GM23338 (cell line): ENCODE measurements around the gene MYDGF. TPM values are rescaled to one million over a fixed set of nuclear protein-coding genes. Genes with fewer than 3 reads are reported as not detected.
"Not testable (repeated sequence)": the region's sequence is repeated elsewhere in the genome, so short reads cannot be mapped to it uniquely, and the experiment has no call there.

Experiments used
- ATAC-seq: fragments of 200-7000 bp; cut with Tn5 transposase; 3 replicates; pipeline ENCODE4 v1.9.1; 2020
- DNase-seq: peaks from one replicate; pipeline ENCODE4 v3.0.0-alpha.2; 2015; ENCODE audit warnings: low spot score
- H2AFZ ChIP-seq: fragments of 200-600 bp; sonication (generic); 2 replicates; pipeline ENCODE4 v1.8.0; 2016; ENCODE audit warnings: antibody characterized with exemption, mild to moderate bottlenecking, moderate library complexity
- H3F3A ChIP-seq: fragments of 200-600 bp; sonication (generic); replicated peaks from 2 replicates; pipeline ENCODE4 v1.8.0; 2017; ENCODE audit warnings: antibody characterized with exemption, mixed run types, low read depth
- H3K27ac ChIP-seq: fragments of 200-600 bp; sonication (generic); 2 replicates; pipeline ENCODE4 v1.6.1; 2016; ENCODE audit warnings: low read depth
- H3K27me3 ChIP-seq: fragments of 200-600 bp; sonication (generic); 2 replicates; pipeline ENCODE4 v1.8.0; 2016; ENCODE audit warnings: mild to moderate bottlenecking, mixed run types, moderate library complexity; ENCODE audit not compliant: insufficient read depth
- H3K36me3 ChIP-seq: fragments of 200-600 bp; sonication (generic); 2 replicates; pipeline ENCODE4 v1.8.0; 2016; ENCODE audit warnings: mild to moderate bottlenecking; ENCODE audit not compliant: insufficient read depth
- H3K4me1 ChIP-seq: fragments of 200-600 bp; sonication (generic); 2 replicates; pipeline ENCODE4 v1.8.0; 2016; ENCODE audit warnings: mild to moderate bottlenecking, moderate library complexity; ENCODE audit not compliant: insufficient read depth
- H3K4me2 ChIP-seq: fragments of 200-600 bp; sonication (generic); 2 replicates; pipeline ENCODE4 v1.7.1; 2017; ENCODE audit warnings: mixed run types
- H3K4me3 ChIP-seq: fragments of 200-600 bp; sonication (generic); 2 replicates; pipeline ENCODE4 v1.6.1; 2016; ENCODE audit warnings: mixed run types
- H3K79me2 ChIP-seq: fragments of 200-600 bp; sonication (generic); replicated peaks from 2 replicates; pipeline ENCODE4 v1.8.0; 2017; ENCODE audit warnings: mild to moderate bottlenecking; ENCODE audit not compliant: insufficient read depth
- H3K9me2 ChIP-seq: fragments of 200-600 bp; sonication (generic); 2 replicates; pipeline ENCODE4 v1.8.0; 2017; ENCODE audit not compliant: insufficient read depth
- H4K20me1 ChIP-seq: fragments of 200-600 bp; sonication (generic); replicated peaks from 2 replicates; pipeline ENCODE4 v1.8.0; 2017; ENCODE audit warnings: mild to moderate bottlenecking; ENCODE audit not compliant: insufficient read depth
- H3K27ac Mint-ChIP-seq: 2 replicates; pipeline ENCODE4 v1.8.0; 2020; ENCODE audit warnings: inconsistent platforms, mild to moderate bottlenecking, moderate library complexity, mixed read lengths
- H3K27me3 Mint-ChIP-seq: 3 replicates; pipeline ENCODE4 v1.8.0; 2022; ENCODE audit warnings: low read depth, mild to moderate bottlenecking, moderate library complexity, mixed read lengths, inconsistent platforms; ENCODE audit not compliant: insufficient read depth, poor library complexity
- H3K36me3 Mint-ChIP-seq: 3 replicates; pipeline ENCODE4 v1.8.0; 2021; ENCODE audit warnings: low read depth, mild to moderate bottlenecking, inconsistent platforms, moderate library complexity, mixed read lengths
- H3K4me1 Mint-ChIP-seq: 3 replicates; pipeline ENCODE4 v1.8.0; 2020; ENCODE audit warnings: mild to moderate bottlenecking, inconsistent platforms, mixed read lengths
- H3K4me3 Mint-ChIP-seq: 3 replicates; pipeline ENCODE4 v1.8.0; 2021; ENCODE audit warnings: moderate library complexity, mild to moderate bottlenecking, inconsistent platforms, mixed read lengths
- H3K9me3 Mint-ChIP-seq: 3 replicates; pipeline ENCODE4 v1.8.0; 2020; ENCODE audit warnings: moderate library complexity, mild to moderate bottlenecking, inconsistent platforms, mixed read lengths
- CTCF ChIP-seq, 2 experiments: fragments of 200-600 bp in 1 of 2; sonication (generic) in 1 of 2; conservative IDR thresholded peaks; 2 replicates each; pipeline versions ENCODE4 v1.5.1 to v1.6.1; 2016 to 2017; ENCODE audit warnings: antibody characterized with exemption in 2 of 2, low read depth in 2 of 2, mild to moderate bottlenecking in 2 of 2, moderate library complexity in 1 of 2
- EZH2 ChIP-seq: fragments of 200-600 bp; sonication (generic); IDR thresholded peaks from one replicate; pipeline ENCODE4 v1.8.0; 2017; ENCODE audit warnings: antibody characterized with exemption, mild to moderate bottlenecking, low read depth; ENCODE audit not compliant: unreplicated experiment
- EZH2phosphoT487 ChIP-seq: fragments of 200-600 bp; sonication (generic); IDR thresholded peaks from one replicate; pipeline ENCODE4 v1.8.1; 2018; ENCODE audit warnings: antibody characterized with exemption; ENCODE audit not compliant: unreplicated experiment
- JUNB ChIP-seq: IDR thresholded peaks from one replicate; pipeline ENCODE4 v1.6.1; 2016; ENCODE audit warnings: antibody characterized with exemption; ENCODE audit not compliant: unreplicated experiment
- POLR2AphosphoS5 ChIP-seq: IDR thresholded peaks from 2 replicates; pipeline ENCODE4 v1.6.1; 2016; ENCODE audit warnings: antibody characterized with exemption, low read depth
- STAT1 ChIP-seq: IDR thresholded peaks from one replicate; pipeline ENCODE4 v1.6.1; 2016; ENCODE audit warnings: antibody characterized with exemption; ENCODE audit not compliant: unreplicated experiment
- ZNF114 ChIP-seq: fragments of 250-450 bp; sonication (Bioruptor Pico); IDR thresholded peaks from 2 replicates; pipeline ENCODE4 v1.5.0; 2020; ENCODE audit warnings: mild to moderate bottlenecking, moderate library complexity
- polyA plus RNA-seq: library from polyadenylated mRNA; unstranded; fragments of >200 nt; fragmentation: Nextera tagmentation; extraction: Ambion mirVana; gene quantifications from 2 replicates; pipeline ENCODE4 v1.2.1, GENCODE V29; 2016
- total RNA-seq: library from RNA; depleted of rRNA; stranded (reverse); fragments of >200 nt; shearing (Covaris generic); gene quantifications from 2 replicates; pipeline ENCODE4 v1.2.3, GENCODE V29; 2014
- TF ChIP-seq, protein P1 (sequence below): IDR thresholded peaks from one replicate; pipeline ENCODE4 v1.6.1; 2018; ENCODE audit warnings: antibody characterized with exemption; ENCODE audit not compliant: unreplicated experiment

The MYDGF gene
- total and polyA plus RNA-seq, 2 experiments from 2014 or later, result 42.3 to 99.5 TPM

- not testable (repeated sequence) for H2AFZ ChIP-seq, H3K27ac Mint-ChIP-seq, H3K27me3 ChIP-seq, H3K4me1 ChIP-seq, DNase-seq, H3K4me2 ChIP-seq, H3K4me3 ChIP-seq, H3K4me3 Mint-ChIP-seq, H3K9me3 Mint-ChIP-seq, H3K36me3 ChIP-seq, H3K9me2 ChIP-seq, H3K36me3 Mint-ChIP-seq, H4K20me1 ChIP-seq, H3K79me2 ChIP-seq, ATAC-seq
- peaks cover 14% of the 10 kb centered on the region for H3K27me3 Mint-ChIP-seq
- peaks cover 15% of the 10 kb centered on the region for H3K4me1 Mint-ChIP-seq
- Histone ChIP-seq H3K27ac (0 out of 2 replicates have a peak overlapping the region, but pooled peaks have one; percentile 81), H3F3A (0 out of 2 replicates have a peak, but pooled peaks cover 12% of the 10 kb centered on the region)
Observed at GRCh38 chr19:4680021-4680420, 9.9 kb upstream of the MYDGF start.

DNA sequence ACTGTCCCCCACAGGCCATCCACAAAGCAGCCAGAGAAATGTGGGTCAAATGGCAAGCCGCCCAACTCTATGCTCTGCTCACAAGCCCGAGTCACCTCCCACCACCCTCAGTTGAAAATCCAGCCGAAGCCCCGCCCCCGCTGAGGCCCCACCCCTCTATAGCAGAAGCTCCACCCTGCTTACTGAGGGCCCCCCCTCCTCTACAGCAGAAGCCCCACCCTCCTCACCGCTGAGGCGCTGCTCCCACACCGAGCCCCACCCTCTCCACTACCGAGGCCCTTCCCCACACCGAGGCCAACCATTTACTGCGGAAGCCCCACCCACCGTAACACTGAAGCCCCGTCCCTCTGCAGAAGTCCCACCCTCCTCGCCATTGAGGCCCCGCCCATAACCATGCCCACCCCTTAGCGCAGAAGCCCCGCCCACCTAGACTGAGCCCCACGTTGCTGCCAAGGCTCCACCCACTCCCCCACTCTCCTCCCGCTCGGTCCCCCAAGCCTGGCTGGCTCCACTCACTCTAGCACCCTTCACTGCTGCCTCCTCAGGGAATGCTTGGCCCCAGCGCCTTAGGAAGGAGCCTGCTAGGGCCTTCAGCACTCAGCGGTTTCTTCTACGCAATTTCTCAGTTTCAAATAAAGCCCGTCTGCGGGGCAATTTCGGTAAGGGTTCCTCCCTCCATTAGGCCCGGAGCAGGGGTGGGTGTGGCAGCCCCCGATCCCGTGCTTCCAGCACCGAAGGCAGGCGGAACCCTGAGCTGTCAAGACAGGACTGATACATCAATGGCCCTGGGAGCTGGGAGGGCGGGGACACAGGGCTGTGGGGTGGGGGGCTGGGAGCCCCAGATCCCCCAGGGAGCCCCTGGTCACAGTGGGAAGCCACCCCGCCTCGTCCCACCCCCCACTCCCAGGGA lies 9.0 kb upstream of the MYDGF start:
- Mint-ChIP-seq H3K27ac (peak overlapping the region; percentile 93), H3K27me3 (peaks cover 19% of the 10 kb centered on the region)

DNA sequence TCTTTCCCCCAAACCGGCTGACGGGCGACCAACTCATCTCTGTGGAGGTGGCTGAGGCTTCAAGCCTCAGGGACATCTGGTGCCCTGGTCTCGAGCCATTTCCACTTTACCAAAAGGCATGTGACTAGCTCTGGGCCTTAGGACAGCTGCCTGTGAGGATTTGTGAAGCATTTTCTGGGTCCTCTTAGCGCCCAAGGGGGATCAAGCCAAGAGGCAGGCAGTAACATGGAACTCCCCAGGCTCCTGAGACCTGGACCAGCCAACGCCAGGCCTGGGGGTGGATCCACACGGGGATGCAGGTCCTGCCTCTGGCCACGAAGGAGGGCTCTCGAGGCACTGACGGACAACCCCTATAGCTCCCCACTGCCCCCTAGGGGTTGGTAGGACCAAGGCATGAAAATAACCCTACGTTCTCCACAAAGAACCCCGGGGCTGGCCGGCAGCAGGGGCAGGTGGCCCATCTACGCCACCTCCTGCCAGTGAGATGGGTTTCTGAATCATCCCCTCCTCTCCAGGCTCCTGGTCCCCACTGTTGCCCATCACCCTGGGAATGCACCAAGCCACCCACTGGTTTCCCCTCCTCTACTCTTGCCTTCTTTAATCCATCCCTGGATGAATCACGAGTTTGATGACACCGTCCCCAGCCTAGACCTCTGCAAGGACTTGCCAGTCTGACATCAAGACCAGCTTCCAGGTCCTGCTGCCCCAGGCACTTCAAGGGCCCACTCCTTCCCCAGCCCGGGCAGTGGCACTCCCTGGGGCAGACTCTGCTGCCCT lies 7.0 kb upstream of the MYDGF start:
- H3K36me3 Mint-ChIP-seq, result peaks cover 5% of the 10 kb centered on the region; the same call in 2 of the 3 replicates
- Histone ChIP-seq H3F3A (peaks cover 16% of the 10 kb centered on the region; the same call in 1 of the 2 replicates), H3K27ac (peak overlapping the region; percentile 76; the same call in 1 of the 2 replicates), H4K20me1 (peaks cover 2% of the 10 kb centered on the region; the same call in 1 of the 2 replicates), H3K27me3 (no peaks in the 10 kb centered on the region), H3K9me2 (no peaks in the 10 kb centered on the region), H3K4me2 (0 out of 2 replicates have a peak overlapping the region, but pooled peaks have one; percentile 43), H3K36me3 (peaks cover 3% of the 10 kb centered on the region; the same call in 1 of the 2 replicates), H3K79me2 (no peaks in the 10 kb centered on the region), H3K4me1 (0 out of 2 replicates have a peak, but pooled peaks cover 4% of the 10 kb centered on the region), H2AFZ (no peak overlapping the region), H3K4me3 (no peak overlapping the region)
- peak overlapping the region; percentile 77; the same call in 1 of the 2 replicates for H3K27ac Mint-ChIP-seq
- H3K9me3 Mint-ChIP-seq, result peaks cover 2% of the 10 kb centered on the region; the same call in 1 of the 3 replicates
- H3K27me3 Mint-ChIP-seq, result peaks cover 19% of the 10 kb centered on the region
- DNase-seq (peak; percentile 96), ATAC-seq (peak; percentile 62)
- H3K4me1 Mint-ChIP-seq, result peaks cover 15% of the 10 kb centered on the region
- TF ChIP-seq JUNB (no peak), CTCF (conservative IDR thresholded peaks at IDR 0.05; ENCODE audit: low read depth in 2 of 2) (peak; percentile 82), STAT1 (no peak), EZH2phosphoT487 (no peak), ZNF114 (CRISPR knock-in tag) (no peak)
- TF ChIP-seq, protein P1, sequence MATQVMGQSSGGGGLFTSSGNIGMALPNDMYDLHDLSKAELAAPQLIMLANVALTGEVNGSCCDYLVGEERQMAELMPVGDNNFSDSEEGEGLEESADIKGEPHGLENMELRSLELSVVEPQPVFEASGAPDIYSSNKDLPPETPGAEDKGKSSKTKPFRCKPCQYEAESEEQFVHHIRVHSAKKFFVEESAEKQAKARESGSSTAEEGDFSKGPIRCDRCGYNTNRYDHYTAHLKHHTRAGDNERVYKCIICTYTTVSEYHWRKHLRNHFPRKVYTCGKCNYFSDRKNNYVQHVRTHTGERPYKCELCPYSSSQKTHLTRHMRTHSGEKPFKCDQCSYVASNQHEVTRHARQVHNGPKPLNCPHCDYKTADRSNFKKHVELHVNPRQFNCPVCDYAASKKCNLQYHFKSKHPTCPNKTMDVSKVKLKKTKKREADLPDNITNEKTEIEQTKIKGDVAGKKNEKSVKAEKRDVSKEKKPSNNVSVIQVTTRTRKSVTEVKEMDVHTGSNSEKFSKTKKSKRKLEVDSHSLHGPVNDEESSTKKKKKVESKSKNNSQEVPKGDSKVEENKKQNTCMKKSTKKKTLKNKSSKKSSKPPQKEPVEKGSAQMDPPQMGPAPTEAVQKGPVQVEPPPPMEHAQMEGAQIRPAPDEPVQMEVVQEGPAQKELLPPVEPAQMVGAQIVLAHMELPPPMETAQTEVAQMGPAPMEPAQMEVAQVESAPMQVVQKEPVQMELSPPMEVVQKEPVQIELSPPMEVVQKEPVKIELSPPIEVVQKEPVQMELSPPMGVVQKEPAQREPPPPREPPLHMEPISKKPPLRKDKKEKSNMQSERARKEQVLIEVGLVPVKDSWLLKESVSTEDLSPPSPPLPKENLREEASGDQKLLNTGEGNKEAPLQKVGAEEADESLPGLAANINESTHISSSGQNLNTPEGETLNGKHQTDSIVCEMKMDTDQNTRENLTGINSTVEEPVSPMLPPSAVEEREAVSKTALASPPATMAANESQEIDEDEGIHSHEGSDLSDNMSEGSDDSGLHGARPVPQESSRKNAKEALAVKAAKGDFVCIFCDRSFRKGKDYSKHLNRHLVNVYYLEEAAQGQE, result no peak
- peak overlapping the region; percentile 47; the same call in 2 of the 3 replicates for H3K4me3 Mint-ChIP-seq

More for the DNA sequence above, 9.0 kb upstream of the MYDGF start:
- Histone ChIP-seq H4K20me1 (no peaks in the 10 kb centered on the region; the same call in 1 of the 2 replicates), H3K27me3 (no peaks in the 10 kb centered on the region), H3K79me2 (no peaks in the 10 kb centered on the region), H3K27ac (peak overlapping the region; percentile 81), H3K4me1 (0 out of 2 replicates have a peak, but pooled peaks cover 4% of the 10 kb centered on the region), H3F3A (0 out of 2 replicates have a peak, but pooled peaks cover 12% of the 10 kb centered on the region), H2AFZ (no peak overlapping the region), H3K4me3 (peak overlapping the region; percentile 41), H3K36me3 (peaks cover 3% of the 10 kb centered on the region; the same call in 1 of the 2 replicates), H3K9me2 (no peaks in the 10 kb centered on the region), H3K4me2 (peak overlapping the region; percentile 72)
- peak; percentile 98 for DNase-seq
- Mint-ChIP-seq H3K36me3 (peaks cover 10% of the 10 kb centered on the region), H3K9me3 (peaks cover 2% of the 10 kb centered on the region; the same call in 1 of the 3 replicates), H3K4me3 (peak overlapping the region; percentile 45; the same call in 2 of the 3 replicates), H3K4me1 (peaks cover 15% of the 10 kb centered on the region)
- TF ChIP-seq EZH2 (no peak), POLR2AphosphoS5 (0 out of 2 replicates have a peak, but pooled peaks have one; percentile 16)
- ATAC-seq, result peak; percentile 86
